Right kidney (tissue), 1 donor: ENCODE data around the gene SH2D1B.
"Not testable (repeated sequence)": the region's sequence is repeated elsewhere in the genome, so short reads cannot be mapped to it uniquely, and the experiment has no call there.

Source experiments
- DNase-seq: peaks from one replicate; pipeline ENCODE4 v3.0.0-alpha.2; 2016

The SH2D1B gene

GRCh38 chr1:162361349-162361748, 50.6 kb downstream of the SH2D1B start:
- DNase-seq: no peak

GRCh38 chr1:162360874-162361260, 51.1 kb downstream of the SH2D1B start:
- DNase-seq: no peak

- DNase-seq: no peak
Measured at GRCh38 chr1:162360237-162360873, 51.6 kb downstream of the SH2D1B start.

- DNase-seq: no peak
Measured at GRCh38 chr1:162359523-162360236, 52.3 kb downstream of the SH2D1B start.

- DNase-seq: no peak
Measured at GRCh38 chr1:162358928-162359327, 53.0 kb downstream of the SH2D1B start.

GRCh38 chr1:162357681-162358266, 54.2 kb downstream of the SH2D1B start:
- DNase-seq: no peak

GRCh38 chr1:162353702-162354101, 58.2 kb downstream of the SH2D1B start:
- DNase-seq: no peak

- DNase-seq: no peak
Measured at GRCh38 chr1:162353078-162353477, 58.9 kb downstream of the SH2D1B start.

GRCh38 chr1:162351874-162352273, 60.1 kb downstream of the SH2D1B start:
- DNase-seq: not testable (repeated sequence)

GRCh38 chr1:162351246-162351842, 60.6 kb downstream of the SH2D1B start:
- DNase-seq: no peak

GRCh38 chr1:162349635-162350330, 62.2 kb downstream of the SH2D1B start:
- DNase-seq: peak; percentile 39

GRCh38 chr1:162347281-162347680, 64.7 kb downstream of the SH2D1B start:
- DNase-seq: no peak
